Occipital lobe (tissue), 2 donors: ENCODE measurements around the gene FHL3. TPM values are rescaled to one million over a fixed set of nuclear protein-coding genes. Genes with fewer than 3 reads are reported as not detected.
"Not testable (repeated sequence)": the region's sequence is repeated elsewhere in the genome, so short reads cannot be mapped to it uniquely, and the experiment has no call there.

Source experiments
- DNase-seq: peaks from one replicate; lab custom pipeline; 2025; lab: John Stamatoyannopoulos, UW
- total RNA-seq: library from RNA; depleted of rRNA; stranded (reverse); fragments of >200 nt; gene quantifications from one replicate; pipeline ENCODE4 v1.2.3, GENCODE V29; 2014

FHL3 gene
- total RNA-seq, 1 donor from 2014 or later = 4.1 TPM

DNA sequence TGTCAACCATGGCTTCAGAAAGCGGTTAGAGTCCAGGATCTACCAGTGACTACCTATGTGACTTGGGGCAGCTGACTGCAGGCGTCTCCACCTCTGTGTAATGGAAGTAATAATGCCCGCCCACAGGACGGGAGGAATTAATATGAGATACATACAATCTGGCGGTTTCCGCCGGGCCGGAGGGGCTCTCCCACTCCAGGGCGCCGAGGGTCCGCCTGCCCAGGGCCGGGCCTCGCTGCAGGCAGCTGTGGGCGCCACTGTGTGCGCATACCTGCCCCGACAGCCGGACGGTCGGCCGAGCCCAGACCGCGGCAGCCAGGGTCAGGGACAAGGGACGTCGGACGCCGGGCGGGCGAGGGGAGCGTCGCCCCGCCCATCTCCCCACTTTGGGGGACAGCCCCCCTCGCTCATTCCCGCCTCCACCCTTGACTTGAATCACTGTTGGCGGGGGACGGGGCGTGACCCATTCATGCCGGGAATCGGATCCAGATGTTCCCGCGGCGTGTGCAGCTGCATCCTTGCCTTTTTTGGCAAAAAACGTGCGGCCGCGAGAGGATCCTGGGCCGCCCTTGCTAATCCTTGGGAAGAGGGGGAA, 9.5 kb downstream of the FHL3 start:
- DNase-seq = no peak

DNA sequence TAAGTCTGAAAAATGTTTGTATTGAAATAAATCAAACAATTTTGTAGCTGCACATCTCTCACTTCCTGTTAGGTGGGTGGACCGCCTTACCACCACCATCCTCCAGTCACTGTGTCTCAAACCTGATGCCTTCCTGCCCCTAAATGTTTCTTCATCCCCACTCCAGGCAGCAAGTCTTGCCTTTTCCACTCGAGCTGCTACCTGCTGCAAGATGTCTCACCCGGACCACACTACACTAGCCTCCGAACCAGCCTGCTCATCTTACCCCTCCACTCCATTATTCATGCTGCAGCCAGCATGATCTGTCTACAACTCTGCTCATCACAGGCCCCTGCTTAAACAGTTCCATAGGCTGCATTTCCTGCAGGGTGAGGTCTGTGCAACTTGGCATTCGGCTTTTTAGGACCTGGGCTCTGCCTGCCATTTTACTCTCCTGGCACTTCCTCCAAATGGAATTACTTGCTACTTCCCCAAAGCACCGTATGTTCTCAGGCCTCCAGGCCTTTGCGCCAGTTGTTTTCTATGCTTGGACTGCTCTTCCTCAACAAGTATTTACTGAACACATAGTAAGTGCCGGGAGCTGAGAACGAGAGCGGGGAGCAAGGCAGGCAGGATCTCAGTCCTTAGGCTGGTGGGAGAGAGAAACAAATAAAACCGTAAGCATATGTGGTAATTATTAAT, 10.3 kb downstream of the FHL3 start:
- DNase-seq = no peak

DNA sequence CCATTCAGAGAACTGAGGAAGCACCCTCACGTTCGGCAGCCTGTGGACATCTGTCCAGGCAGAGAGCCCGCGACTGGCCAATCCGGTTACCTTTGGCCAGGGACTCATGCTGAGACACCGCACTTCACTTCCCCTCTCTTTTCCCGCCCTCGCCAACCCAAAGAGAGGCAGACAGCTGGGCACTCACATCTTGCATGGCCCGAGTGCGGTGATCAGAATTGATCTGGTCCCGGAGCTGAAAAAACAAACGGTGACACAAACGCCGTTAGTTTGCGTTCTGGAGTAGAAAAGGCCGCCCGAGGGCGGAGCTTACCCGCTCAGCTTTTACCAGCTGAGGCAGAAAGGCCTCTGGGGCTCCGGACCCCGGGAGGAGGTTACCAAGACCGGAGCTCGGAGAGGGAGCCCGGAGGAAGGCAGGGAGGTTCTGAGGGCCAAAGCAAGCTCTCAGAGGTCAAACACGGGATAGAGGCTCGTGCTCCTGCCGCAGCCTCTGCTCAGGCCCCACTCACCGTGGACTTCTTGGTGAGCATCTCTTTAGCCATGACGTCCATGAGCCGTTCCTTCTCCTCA, 15.9 kb downstream of the FHL3 start:
- DNase-seq = no peak

DNA sequence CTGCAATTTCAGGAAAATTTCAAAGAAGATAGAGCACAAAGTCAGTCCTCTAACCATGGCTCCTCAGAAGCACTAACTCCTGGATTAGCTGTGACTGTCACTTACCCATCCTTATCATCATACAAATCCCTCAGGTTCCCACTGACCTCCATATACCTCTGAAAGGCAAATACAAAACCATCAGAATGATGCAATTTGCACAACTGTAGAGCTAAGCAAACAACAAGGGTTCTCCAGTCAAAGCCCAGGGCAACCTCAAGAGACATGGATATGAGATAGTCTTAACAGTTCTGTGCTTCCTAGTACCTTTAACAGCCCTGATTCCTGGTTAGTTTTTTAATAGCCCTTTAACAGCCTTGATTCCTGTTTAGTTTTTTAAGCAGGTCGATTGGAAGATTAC, 17.6 kb downstream of the FHL3 start:
- no peak for DNase-seq

DNA sequence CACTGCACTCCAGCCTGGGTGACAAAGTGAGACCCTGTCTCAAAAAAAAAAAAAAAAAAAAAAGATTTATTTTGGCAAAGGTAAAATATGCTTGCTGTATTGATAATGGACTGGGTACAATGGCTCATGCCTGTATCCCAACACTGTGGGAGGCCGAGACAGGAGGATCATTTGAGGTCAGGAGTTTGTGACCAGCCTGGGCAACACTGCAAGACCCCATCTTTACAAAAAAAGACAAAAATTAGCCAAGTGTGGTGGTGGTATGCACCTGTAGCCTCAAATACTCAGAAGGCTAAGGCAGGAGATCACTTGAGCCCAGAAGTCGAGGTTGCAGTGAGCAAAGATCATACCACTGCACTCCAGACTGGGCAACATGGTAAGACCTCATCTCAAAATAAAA, 21.8 kb downstream of the FHL3 start:
- DNase-seq = no peak

DNA sequence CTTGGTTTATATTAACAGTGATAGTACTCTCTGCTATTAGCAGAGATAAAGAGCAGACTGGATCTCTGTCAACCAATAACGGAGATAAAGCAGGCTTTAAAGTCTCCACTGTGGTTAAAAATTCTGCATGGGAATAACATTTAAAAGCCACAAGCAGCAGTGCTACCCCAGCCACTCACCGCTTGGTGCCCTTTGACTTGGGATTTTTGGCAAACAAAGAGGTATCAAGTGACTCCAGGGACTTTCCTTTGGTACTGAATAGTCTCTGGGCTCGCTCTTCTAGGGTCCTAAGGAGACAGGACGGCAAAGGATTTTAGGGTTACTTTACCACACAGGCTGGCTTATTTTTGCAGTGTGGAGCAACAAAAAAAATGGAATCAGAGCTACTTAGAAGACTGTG, 26.8 kb downstream of the FHL3 start:
- DNase-seq = no peak

DNA sequence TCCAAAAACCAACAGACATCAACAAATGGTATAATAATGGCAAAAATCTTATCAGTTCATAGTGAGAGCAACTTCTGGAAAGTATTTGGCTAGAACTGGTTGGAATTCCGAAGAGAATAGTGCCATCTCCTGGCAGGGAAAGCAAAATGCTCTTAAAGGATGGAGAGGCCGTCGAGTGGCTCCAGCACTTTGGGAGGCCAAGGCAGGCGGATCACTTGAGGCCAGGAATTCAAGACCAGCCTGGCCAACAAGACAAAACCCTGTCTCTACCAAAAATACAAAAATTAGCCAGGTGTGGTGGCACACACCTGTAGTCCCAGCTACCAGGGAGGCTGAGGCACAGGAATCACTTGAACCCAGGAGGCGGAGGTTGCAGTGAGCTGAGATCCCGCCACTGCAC, 30.2 kb downstream of the FHL3 start:
- not testable (repeated sequence) for DNase-seq

DNA sequence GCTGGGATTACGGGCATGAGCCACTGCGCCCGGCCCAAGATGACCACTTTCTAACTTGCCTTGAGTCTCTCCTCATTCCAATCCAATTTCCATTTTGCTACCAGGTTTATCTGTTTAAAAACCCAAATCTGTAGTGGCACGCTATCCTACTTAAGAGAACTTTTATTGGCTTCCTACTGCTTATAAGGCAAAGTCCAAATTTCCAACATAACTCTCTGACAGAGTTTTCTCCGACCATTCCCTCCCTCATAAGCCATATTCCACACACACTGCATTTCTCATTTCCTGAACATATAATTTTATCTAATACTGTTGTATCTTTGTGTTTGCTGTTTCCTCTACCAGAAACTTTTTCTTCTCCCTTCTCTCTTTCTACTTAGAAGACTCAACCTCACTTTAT, 30.7 kb downstream of the FHL3 start:
- no peak for DNase-seq

DNA sequence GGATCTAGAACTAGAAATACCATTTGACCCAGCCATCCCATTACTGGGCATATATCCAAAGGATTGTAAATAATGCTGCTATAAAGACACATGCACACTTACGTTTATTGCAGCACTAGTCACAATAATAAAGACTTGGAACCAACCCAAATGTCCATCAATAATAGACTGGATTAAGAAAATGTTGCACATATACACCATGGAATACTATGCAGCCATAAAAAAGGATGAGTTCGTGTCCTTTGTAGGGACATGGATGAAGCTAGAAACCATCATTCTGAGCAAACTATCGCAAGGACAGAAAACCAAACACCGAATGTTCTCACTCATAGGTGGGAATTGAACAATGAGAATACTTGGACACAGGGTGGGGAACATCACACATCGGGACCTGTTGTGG, 31.6 kb downstream of the FHL3 start:
- not testable (repeated sequence) for DNase-seq

DNA sequence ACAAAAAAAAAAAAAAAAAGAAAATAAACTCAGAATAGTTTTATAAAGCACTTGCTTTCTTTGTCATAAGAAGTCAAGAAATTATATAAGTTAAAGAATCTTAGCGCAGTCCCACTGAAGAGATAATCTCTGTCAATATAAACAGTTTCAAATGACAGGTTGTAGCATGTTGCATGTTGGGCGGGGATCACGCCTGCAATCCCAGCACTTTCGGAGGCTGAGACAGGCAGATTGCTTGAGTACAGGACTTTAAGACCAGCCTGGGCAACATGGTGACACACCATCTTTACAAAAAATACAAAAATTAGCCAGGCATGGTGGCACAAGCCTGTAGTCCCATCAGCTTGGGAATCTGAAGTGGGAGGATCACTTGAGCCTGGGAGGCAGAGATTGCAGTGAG, 40.0 kb downstream of the FHL3 start:
- no peak for DNase-seq

DNA sequence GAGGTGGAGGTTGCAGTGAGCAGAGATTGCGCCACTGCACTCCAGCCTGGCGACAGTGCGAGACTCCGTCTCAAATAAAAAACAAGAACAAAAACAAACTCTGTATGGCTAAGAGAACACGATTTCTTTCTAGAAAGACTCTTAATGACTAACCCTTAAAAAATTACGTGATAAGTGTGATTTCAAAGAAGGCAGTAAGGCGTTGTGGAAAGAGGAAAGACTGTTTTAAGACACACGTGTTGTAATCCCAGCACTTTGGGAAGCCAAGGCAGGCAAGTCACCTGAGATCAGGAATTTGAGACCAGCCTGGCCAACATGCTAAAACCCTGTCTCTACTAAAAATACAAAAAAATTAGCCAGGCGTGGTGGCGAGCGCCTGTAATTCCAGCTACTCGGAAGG, 41.2 kb downstream of the FHL3 start:
- not testable (repeated sequence) for DNase-seq

DNA sequence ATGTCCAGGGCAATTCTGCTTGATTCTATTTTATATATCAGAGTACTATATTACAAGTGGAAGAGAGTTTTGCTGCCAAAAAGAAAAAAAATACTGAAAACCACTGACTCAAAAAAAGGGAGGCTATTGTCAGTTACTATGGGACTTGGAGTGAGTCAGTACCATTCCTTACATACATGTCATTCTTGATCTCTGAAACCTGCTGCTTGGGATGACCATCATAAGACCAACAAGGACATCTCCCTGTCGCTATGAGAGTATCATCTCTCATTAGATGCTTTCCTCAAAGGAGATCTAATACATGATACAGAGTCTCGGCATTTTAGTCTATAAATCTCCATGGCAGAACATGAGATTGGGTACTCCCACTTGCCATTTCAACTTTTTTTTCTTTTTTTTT, 46.6 kb downstream of the FHL3 start:
- no peak for DNase-seq

DNA sequence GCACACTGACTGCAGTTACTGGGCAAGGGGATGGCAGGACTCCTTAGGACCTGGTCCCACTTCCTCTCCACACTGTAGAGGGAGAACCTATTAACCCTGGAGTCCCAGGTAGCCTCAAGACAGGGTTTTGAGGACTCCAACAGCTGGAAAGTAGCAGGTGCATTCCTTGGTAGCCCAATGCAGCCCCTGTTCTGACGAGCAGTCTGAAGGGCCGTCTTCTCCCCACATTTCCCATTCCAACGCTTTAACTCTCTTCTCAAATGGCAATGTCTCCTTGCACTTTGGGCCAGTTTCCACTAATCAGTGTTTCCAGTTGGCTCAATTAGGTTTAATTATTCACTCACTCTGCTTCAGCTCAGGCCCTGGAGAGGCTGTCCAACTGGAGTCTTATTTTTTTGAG, 49.6 kb downstream of the FHL3 start:
- DNase-seq = no peak

DNA sequence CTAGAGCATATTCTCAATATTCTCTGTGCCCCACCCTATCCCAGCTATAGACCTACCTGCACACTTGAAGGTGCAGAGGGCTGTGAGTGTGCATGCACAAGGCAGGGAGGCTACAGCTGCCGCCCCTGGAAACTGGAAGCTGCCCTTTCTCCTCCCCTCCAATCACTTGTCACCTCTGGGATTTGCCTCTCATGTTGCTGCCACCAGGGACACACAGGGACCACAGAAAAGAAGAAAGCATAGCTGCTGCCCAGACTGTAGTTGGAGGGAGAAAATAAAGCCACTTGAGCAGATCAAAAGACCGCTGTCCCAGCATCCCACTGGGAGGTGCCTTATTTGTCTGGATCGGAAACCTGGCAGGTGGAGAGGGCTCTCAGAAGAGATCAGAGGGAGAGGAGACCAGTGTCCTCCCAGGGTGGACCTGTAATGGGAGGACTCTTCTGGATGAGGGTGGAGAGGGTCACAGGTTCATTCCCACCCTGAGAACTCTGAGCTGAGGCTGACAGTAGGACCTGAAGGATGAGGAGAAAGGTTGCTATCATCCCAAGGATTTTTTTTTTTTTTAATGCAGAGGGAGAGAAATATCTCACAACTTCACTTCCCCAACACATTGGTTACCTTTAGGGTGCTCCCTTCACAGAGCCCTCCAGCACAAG, 50.9 kb downstream of the FHL3 start:
- DNase-seq = no peak

DNA sequence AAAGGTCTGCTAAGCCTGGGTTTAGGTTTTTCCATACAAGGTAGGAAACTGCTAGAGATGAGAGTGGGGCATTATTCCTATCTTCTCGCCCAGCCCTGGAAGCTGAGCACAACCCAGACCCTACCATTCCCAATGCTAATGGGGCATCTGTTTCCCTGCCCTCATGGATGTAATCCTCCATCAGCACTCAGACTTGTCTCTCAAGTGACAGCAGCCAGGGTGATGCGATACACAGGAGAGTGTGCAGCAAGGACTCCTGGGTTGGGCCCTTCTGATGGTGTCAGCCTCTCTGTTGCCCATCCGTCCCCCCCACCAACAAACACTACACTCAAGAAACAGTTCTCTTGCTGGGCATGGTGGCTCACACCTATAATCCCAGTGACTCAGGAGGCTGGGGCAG, 52.6 kb downstream of the FHL3 start:
- DNase-seq = no peak

DNA sequence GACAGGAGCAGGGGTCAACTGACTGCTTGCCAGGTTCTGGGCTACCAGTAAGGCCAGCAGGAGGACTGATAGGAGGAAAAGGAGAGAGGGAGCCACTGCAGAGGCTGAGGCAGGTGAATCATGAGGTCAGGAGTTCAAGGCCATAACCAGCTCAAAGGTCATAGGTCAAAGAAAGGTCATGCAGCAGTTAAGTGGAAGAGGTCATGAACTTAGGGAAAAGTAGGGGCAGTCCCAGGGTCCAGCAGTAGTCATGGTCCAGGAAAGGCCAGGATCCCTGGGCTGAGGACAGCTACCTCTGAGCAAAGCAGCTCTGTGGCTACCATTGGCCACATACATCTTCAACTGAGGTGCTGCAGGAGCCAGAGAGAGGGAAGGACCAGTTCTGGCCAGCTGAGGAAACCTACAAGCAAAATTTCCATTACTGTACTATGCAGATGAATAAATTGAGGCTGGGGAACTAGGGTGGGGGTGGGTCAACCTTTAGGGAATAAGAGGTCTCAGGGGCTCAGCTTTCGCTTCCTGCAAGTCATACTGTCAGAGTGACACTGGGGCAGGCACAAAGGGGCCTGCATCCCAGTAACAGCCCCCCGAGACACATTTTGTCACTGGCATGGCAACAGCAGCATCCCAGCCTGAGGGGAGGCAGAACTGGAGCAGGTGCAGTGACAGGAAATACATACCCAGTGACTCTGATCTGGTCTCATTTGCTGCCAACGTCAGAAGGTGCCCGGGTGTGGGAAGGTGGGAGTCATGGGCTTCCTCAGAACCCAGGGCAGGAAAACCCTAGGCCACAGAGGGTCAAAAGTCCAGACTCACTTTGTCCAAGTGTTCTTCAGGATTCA, 53.3 kb downstream of the FHL3 start:
- no peak for DNase-seq

DNA sequence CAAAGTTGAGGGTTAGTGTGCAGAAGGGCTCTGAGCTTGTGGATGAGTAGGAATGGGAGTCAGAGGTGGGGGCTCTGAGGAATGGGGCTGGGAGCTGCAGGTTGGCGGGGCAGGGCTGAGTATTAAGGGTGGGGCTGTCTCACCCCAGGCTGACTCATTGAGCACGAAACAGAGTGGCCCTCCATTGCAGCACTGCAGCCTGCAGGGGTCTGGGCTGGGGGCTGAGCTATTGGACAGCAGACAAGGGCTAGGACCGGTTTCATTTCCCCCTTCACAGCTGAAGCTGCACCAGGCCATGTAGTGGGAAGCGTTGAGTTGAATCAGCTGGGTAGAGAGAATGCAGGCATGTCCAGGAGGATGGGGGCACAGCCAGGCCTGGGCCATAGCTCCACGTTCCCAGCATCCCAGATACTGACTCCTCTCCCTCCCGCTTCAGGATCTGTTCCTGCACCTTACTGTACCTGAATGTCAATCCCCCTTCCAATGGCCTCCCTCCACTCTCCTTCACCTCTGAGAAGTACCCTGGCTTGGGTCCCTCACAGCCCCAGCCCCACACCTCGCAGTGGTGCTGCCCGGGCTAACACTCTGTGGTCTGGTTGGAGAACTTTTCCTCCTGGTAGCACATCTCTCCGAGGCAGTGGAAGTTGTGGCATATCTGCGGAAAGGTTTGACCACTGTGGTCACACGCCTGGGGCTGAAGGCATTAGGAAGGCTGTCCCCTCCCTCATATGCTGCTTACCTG, 54.1 kb downstream of the FHL3 start:
- no peak for DNase-seq

DNA sequence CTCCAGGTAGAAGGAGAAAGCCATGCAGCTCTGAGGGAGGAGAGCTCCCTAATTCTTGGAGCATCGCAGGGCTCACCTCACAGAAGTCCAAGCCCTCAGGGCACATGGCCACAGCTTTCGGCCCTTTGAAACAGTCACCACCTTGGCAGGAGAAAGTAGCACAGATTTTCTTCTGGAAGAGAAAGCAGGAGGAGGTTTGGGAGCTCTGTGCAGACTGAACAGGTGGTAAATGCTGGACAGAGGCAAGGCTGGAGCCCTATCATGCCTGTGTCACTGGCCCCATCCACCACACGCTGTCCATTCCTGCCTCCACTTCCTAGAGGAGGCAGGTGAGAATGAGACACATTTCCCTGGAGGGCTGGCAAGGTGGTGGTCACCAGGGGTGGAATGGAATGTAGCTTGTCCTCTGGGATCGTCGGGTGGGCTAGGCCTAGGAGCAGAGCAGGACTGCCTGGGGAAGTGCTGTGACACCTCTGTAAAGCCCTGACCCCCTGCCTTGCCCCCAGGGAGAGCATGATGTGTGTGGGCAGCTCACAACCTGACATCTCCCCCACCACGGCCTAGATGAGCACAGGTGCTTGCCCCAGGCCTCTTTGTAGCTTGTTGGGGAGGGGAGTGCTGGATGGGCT, 55.7 kb downstream of the FHL3 start:
- no peak for DNase-seq

DNA sequence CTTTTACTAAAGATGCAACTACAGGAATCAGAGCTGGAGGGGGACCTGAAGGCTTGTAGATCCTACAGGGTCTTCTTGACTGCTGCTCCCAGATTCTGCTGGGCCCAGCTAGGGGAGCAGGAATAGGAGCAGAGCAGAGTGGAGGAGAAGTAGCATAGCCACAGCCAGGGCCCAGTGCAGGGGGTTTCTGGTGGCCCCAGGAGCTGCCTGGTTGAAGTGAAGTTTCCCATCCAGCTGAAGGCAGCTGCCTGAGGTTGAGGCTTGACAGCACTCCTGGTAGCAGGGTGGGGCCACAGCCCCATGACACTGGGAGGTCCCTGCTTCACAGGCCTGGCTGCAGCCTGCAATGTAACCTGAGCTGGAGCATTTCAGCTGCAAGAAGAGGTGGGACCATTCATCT, 56.5 kb downstream of the FHL3 start:
- DNase-seq = no peak

DNA sequence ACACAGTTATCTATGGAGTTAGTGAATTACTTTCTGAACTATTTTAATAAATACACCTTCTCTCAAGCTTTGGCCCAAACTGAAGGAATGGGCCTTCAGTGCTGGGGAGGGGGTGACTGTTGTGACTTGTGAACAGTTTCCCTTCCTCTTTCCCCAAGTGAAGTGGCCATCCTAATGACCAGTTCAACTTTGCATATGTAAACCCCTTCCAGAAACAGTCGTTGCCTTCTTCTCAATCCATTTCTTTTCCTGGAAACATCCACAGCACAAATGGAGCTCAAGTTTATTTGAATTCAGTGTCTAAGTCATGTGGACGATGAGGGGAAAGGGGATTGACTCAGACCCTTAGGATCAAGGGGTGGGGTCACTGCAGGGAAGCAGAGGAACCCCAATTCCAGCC, 57.1 kb downstream of the FHL3 start:
- no peak for DNase-seq

DNA sequence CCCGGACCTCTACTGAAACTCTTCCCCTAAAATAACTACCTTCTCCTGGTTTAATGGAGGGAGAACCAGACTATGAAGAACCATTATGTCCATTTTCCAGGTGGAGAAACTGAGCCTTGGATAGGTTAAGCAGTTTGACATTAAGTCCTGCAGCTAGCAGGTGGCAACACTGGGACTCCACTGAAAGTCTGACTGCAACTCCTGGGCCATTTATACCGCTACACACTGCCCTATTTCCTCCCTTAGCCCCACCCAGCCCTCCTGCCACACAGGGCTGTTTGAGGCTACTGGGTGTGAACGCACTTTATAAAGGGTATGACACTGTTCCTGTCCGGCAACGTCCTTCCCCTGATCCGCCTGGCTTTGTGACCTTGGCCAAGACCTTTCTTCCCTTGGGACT, 58.0 kb downstream of the FHL3 start:
- no peak for DNase-seq
